ENCODE results near the gene BTNL9. TPM values are rescaled to one million over a fixed set of nuclear protein-coding genes. Genes with fewer than 3 reads are reported as not detected.

BTNL9 gene
- total RNA-seq, 1 donor from 2014 or later = 38.5 TPM

DNA sequence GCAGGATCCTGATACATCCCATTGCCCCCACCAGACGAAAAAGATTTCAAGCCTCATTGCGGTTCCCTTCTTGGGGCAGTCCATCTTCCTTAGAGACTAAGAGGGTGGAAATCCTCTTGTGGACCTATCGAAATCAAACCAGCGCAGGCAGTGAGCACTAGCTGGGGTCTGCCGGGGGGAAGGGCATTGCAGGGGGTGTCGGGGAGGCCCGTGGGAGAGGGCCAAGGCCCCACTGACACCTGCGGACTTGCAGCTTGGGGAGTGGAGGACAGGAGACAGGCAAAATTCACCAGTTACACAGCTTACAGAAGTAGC lies 522 bp downstream of the BTNL9 start:
- peak overlapping the region; percentile 92 for H3K27ac ChIP-seq (replicated peaks)
- intact Hi-C loops (cut with micrococcal nuclease) = no loop called here
- TF ChIP-seq CTCF (IDR thresholded peaks at IDR 0.05; ENCODE audit: borderline replicate concordance) = no peak
- no peak for DNase-seq
- H3K27me3 ChIP-seq (ENCODE audit: low read depth) = peaks cover 79% of the 10 kb centered on the region
- H3K36me3 ChIP-seq = no peaks in the 10 kb centered on the region
- peak overlapping the region; percentile 64 for H3K4me3 ChIP-seq
- H3K9me3 ChIP-seq (replicated peaks) = no peaks in the 10 kb centered on the region
- peaks cover 18% of the 10 kb centered on the region for H3K4me1 ChIP-seq

DNA sequence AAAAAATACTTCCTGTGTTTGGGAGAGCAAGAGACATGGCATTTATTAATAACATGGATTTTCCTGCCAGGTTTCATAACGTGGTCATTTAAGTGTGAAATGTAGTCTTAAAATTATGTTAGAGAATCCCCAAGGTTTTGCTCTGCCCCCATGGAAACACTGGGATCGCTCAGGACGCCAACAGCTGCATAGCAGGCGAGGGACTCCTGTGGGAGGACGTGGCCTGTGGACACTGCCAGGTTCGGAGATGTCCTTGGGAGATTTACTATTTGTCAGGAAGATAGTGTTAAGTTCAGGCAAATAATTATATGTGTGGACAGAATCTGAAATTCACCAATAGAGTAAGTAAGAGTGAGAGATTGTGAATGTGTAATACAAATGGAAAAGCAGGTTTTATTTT lies 977 bp downstream of the BTNL9 start:
- TF ChIP-seq CTCF (IDR thresholded peaks at IDR 0.05; ENCODE audit: borderline replicate concordance) = no peak
- Histone ChIP-seq H3K9me3 (replicated peaks) (no peaks in the 10 kb centered on the region), H3K4me1 (peaks cover 18% of the 10 kb centered on the region), H3K27ac (replicated peaks) (peak overlapping the region; percentile 92), H3K4me3 (peak overlapping the region; percentile 64), H3K36me3 (no peaks in the 10 kb centered on the region), H3K27me3 (ENCODE audit: low read depth) (peaks cover 76% of the 10 kb centered on the region)
- DNase-seq = no peak
- intact Hi-C loops (cut with micrococcal nuclease) = no loop called here

- peak overlapping the region; percentile 64 for H3K4me3 ChIP-seq
- peak overlapping the region; percentile 92 for H3K27ac ChIP-seq (replicated peaks)
- intact Hi-C loops (cut with micrococcal nuclease) = no loop called here
- no peaks in the 10 kb centered on the region for H3K9me3 ChIP-seq (replicated peaks)
- H3K27me3 ChIP-seq (ENCODE audit: low read depth) = peaks cover 76% of the 10 kb centered on the region
- DNase-seq = no peak
- no peaks in the 10 kb centered on the region for H3K36me3 ChIP-seq
- H3K4me1 ChIP-seq = peaks cover 9% of the 10 kb centered on the region
- TF ChIP-seq CTCF (IDR thresholded peaks at IDR 0.05; ENCODE audit: borderline replicate concordance) = no peak
Observed at GRCh38 chr5:181042036-181042713, 2.1 kb downstream of the BTNL9 start.

DNA sequence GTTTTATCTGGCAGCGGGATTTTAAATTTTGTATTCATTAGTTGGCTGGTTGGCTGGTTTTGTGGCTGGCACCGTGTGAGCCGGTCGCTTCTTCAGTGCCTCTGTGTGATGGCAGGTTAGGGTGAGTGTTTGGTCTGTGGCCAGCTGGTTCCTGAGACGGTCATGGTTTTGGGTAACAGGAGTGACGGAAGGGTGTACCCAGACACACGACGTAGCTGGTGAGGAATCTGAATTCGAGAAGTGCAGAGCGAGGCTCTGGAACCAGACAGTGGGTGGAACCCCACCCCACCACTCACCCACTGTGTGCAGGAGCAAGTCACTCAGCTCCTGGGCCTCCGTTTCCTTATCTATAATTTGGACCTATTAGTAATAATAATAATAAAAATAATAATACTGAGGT lies 2.7 kb downstream of the BTNL9 start:
- intact Hi-C loops (cut with micrococcal nuclease) = no loop called here
- Histone ChIP-seq H3K36me3 (no peaks in the 10 kb centered on the region), H3K27ac (replicated peaks) (peak overlapping the region; percentile 92), H3K9me3 (replicated peaks) (no peaks in the 10 kb centered on the region), H3K27me3 (ENCODE audit: low read depth) (peaks cover 76% of the 10 kb centered on the region), H3K4me3 (peak overlapping the region; percentile 64), H3K4me1 (peaks cover 9% of the 10 kb centered on the region)
- DNase-seq = no peak
- TF ChIP-seq CTCF (IDR thresholded peaks at IDR 0.05; ENCODE audit: borderline replicate concordance) = no peak

GRCh38 chr5:181043285-181044092 lies 3.4 kb downstream of the BTNL9 start:
- H3K4me3 ChIP-seq = peak overlapping the region; percentile 64
- peak overlapping the region; percentile 92 for H3K27ac ChIP-seq (replicated peaks)
- TF ChIP-seq CTCF (IDR thresholded peaks at IDR 0.05; ENCODE audit: borderline replicate concordance) = peak; percentile 41
- intact Hi-C loops (cut with micrococcal nuclease) = no loop called here
- no peak for DNase-seq
- no peaks in the 10 kb centered on the region for H3K36me3 ChIP-seq
- peaks cover 76% of the 10 kb centered on the region for H3K27me3 ChIP-seq (ENCODE audit: low read depth)
- H3K9me3 ChIP-seq (replicated peaks) = no peaks in the 10 kb centered on the region
- peaks cover 9% of the 10 kb centered on the region for H3K4me1 ChIP-seq

All from left ventricle myocardium inferior (tissue), 1 donor.